ENCODE data around the gene KCTD21. TPM values are rescaled to one million over a fixed set of nuclear protein-coding genes. Genes with fewer than 3 reads are reported as not detected.

KCTD21 gene
- total RNA-seq, 1 experiment from 2014 or later = 9.4 TPM

- Histone ChIP-seq H3K4me3 (ENCODE audit: low read length) (no peak overlapping the region), H3K27ac (ENCODE audit: low read length) (no peak overlapping the region), H3K79me2 (ENCODE audit: low read length) (no peaks in the 10 kb centered on the region), H3K27me3 (ENCODE audit: low read length) (no peaks in the 10 kb centered on the region), H3K36me3 (ENCODE audit: low read depth, low read length) (0 out of 2 replicates have a peak, but pooled peaks cover 10% of the 10 kb centered on the region), H3F3A (ENCODE audit: low read length, unreplicated experiment) (no peaks in the 10 kb centered on the region), H3K9me3 (ENCODE audit: low read length) (no peaks in the 10 kb centered on the region), H4K20me1 (ENCODE audit: low read length) (no peaks in the 10 kb centered on the region), H3K9me2 (replicated peaks; ENCODE audit: low read length) (no peaks in the 10 kb centered on the region), H3K4me2 (ENCODE audit: low read length) (no peak overlapping the region), H2AFZ (ENCODE audit: low read length) (no peak overlapping the region), H3K9ac (ENCODE audit: low read length) (no peak overlapping the region), H3K4me1 (ENCODE audit: insufficient read depth, low read length) (no peaks in the 10 kb centered on the region)
- DNase-seq (no peak), ATAC-seq (no peak)
- intact Hi-C loops (cut with micrococcal nuclease) = no loop called here
- TF ChIP-seq, protein P1, sequence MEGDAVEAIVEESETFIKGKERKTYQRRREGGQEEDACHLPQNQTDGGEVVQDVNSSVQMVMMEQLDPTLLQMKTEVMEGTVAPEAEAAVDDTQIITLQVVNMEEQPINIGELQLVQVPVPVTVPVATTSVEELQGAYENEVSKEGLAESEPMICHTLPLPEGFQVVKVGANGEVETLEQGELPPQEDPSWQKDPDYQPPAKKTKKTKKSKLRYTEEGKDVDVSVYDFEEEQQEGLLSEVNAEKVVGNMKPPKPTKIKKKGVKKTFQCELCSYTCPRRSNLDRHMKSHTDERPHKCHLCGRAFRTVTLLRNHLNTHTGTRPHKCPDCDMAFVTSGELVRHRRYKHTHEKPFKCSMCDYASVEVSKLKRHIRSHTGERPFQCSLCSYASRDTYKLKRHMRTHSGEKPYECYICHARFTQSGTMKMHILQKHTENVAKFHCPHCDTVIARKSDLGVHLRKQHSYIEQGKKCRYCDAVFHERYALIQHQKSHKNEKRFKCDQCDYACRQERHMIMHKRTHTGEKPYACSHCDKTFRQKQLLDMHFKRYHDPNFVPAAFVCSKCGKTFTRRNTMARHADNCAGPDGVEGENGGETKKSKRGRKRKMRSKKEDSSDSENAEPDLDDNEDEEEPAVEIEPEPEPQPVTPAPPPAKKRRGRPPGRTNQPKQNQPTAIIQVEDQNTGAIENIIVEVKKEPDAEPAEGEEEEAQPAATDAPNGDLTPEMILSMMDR (conservative IDR thresholded peaks at IDR 0.05; ENCODE audit: low read depth, low read length) = no peak
- TF ChIP-seq EZH2 (IDR thresholded peaks at IDR 0.05; ENCODE audit: low read length, unreplicated experiment) (no peak), EZH2phosphoT487 (IDR thresholded peaks at IDR 0.05; ENCODE audit: borderline replicate concordance, low read length) (no peak)
- CTCF ChIA-PET = no interaction called here
- no TSS peak for BruUV-seq (replicated peaks)
- POLR2A ChIA-PET (ENCODE audit: unreplicated experiment) = no interaction called here
These were observed 17.3 kb upstream of the KCTD21 start for GRCh38 chr11:78205691-78206090.

- Histone ChIP-seq H3K36me3 (ENCODE audit: low read depth, low read length) (peaks cover 6% of the 10 kb centered on the region; the same call in 1 of the 2 replicates), H3K9me2 (replicated peaks; ENCODE audit: low read length) (no peaks in the 10 kb centered on the region), H3K79me2 (ENCODE audit: low read length) (no peaks in the 10 kb centered on the region), H3K9ac (ENCODE audit: low read length) (no peak overlapping the region), H3K4me1 (ENCODE audit: insufficient read depth, low read length) (no peaks in the 10 kb centered on the region), H3K4me2 (ENCODE audit: low read length) (no peak overlapping the region), H3K4me3 (ENCODE audit: low read length) (no peak overlapping the region), H3K27ac (ENCODE audit: low read length) (no peak overlapping the region), H3K9me3 (ENCODE audit: low read length) (no peaks in the 10 kb centered on the region), H3F3A (ENCODE audit: low read length, unreplicated experiment) (no peaks in the 10 kb centered on the region), H3K27me3 (ENCODE audit: low read length) (no peaks in the 10 kb centered on the region), H2AFZ (ENCODE audit: low read length) (no peak overlapping the region), H4K20me1 (ENCODE audit: low read length) (no peaks in the 10 kb centered on the region)
- BruUV-seq (replicated peaks) = no TSS peak
- POLR2A ChIA-PET (ENCODE audit: unreplicated experiment) = no interaction called here
- CTCF ChIA-PET = no interaction called here
- ATAC-seq (no peak), DNase-seq (no peak)
- intact Hi-C loops (cut with micrococcal nuclease) = no loop called here
- TF ChIP-seq EZH2 (IDR thresholded peaks at IDR 0.05; ENCODE audit: low read length, unreplicated experiment) = no peak
- TF ChIP-seq EZH2phosphoT487 (IDR thresholded peaks at IDR 0.05; ENCODE audit: borderline replicate concordance, low read length) = no peak
- TF ChIP-seq, protein P1 (conservative IDR thresholded peaks at IDR 0.05; ENCODE audit: low read depth, low read length) = no peak
These were observed 16.8 kb upstream of the KCTD21 start for GRCh38 chr11:78205256-78205655.

DNA sequence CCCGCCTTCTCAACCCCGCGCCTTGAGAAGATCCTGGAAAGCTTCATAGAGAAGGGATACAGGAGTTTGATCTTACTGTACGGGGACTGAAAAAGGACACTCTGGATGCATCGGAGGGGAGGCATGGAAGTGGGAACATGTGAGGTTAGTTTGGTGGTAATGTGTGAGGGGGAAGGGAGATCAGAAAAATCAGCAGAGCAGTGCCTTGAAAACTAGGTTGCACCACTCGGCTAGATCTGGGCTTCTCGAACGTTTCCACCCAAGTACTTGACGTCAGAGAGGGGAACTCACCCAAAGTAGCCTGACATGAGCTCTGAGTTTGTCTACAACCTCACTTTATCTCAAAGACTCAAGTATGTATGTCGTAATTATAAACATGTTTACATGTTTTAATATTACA lies 14.8 kb upstream of the KCTD21 start:
- H3K4me1 ChIP-seq (ENCODE audit: insufficient read depth, low read length) = no peaks in the 10 kb centered on the region
- ChIA-PET CTCF (no interaction called here), POLR2A (ENCODE audit: unreplicated experiment) (no interaction called here)
- H3K9me3 ChIP-seq (ENCODE audit: low read length) = no peaks in the 10 kb centered on the region
- no peak overlapping the region for H2AFZ ChIP-seq (ENCODE audit: low read length)
- no peak for ATAC-seq
- no peak overlapping the region for H3K27ac ChIP-seq (ENCODE audit: low read length)
- no TSS peak for BruUV-seq (replicated peaks)
- H4K20me1 ChIP-seq (ENCODE audit: low read length) = no peaks in the 10 kb centered on the region
- H3K9ac ChIP-seq (ENCODE audit: low read length) = no peak overlapping the region
- TF ChIP-seq EZH2 (IDR thresholded peaks at IDR 0.05; ENCODE audit: low read length, unreplicated experiment) (no peak), EZH2phosphoT487 (IDR thresholded peaks at IDR 0.05; ENCODE audit: borderline replicate concordance, low read length) (no peak)
- TF ChIP-seq, protein P1 (conservative IDR thresholded peaks at IDR 0.05; ENCODE audit: low read depth, low read length) = no peak
- intact Hi-C loops (cut with micrococcal nuclease) = no loop called here
- peaks cover 6% of the 10 kb centered on the region; the same call in 1 of the 2 replicates for H3K36me3 ChIP-seq (ENCODE audit: low read depth, low read length)
- no peak overlapping the region for H3K4me2 ChIP-seq (ENCODE audit: low read length)
- H3F3A ChIP-seq (ENCODE audit: low read length, unreplicated experiment) = no peaks in the 10 kb centered on the region
- H3K79me2 ChIP-seq (ENCODE audit: low read length) = no peaks in the 10 kb centered on the region
- H3K27me3 ChIP-seq (ENCODE audit: low read length) = no peaks in the 10 kb centered on the region
- no peaks in the 10 kb centered on the region for H3K9me2 ChIP-seq (replicated peaks; ENCODE audit: low read length)
- DNase-seq = no peak
- no peak overlapping the region for H3K4me3 ChIP-seq (ENCODE audit: low read length)
